Activated T-helper 1 cell treated with anti-CD3 and anti-CD28 coated beads, Interleukin-2, amount 50 U/mL, for 16 hours (primary cell): Measurements from ENCODE around the gene CCNL2.

ENCODE experiments used
- DNase-seq, 2 donors: peaks; one replicate each; pipeline ENCODE4 v3.0.0-alpha.2; 2020; ENCODE audit warnings: low read depth in 1 of 2, low spot score in 1 of 2

CCNL2 gene

GRCh38 chr1:1343811-1344421 lies 55.2 kb downstream of the CCNL2 start:
- DNase-seq: no peak

- no peak for DNase-seq
Observed at GRCh38 chr1:1342584-1343115, 56.5 kb downstream of the CCNL2 start.

DNA sequence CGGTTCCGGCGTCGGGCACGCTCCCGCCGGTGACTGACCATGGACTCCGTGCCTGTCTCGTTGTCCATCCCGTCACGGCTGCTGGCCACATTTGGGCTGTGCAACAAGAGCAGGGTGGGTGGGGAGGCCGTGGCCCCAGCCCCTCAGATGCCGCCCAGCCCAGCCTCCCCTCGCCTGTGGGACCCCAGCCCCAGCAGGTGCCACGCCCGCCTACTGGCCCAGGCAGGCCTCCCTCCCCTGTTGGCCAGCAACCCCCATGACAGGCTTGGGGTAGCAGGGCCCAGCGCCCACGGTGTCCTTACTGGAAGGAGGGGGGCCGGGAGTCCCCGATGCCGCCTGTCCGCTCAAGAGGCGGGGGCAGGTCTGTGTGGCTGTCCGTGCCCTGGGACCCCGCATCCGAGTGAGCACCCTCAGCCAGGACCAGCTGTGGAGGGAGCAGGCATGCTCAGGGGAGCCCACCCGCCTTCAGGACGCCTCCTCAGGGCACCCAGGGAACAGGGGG lies 57.0 kb downstream of the CCNL2 start:
- DNase-seq: no peak

DNA sequence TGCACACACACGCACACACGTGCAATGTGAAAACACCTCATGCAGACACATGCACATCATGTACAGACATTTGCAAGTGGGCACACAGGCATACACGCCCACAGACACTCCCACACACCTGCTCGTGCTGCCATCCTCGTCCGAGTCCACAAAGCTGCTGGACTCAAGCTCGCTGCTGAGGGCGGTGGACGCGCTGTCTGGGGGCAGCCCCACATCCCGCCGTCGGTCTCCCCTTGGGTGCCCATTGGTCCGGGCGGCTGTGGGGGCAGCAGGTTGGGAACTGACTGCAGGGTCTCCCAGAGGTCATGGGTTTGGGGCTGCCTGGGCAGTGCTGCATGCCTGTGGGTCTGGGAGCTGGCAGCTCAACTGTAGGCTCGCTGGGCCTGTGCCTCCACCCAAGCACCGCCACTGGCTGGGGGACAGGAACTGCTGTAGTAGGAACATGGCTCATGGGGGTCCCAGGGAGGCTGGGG lies 57.5 kb downstream of the CCNL2 start:
- DNase-seq: no peak

- no peak for DNase-seq
Observed at GRCh38 chr1:1340791-1341548, 58.2 kb downstream of the CCNL2 start.

- no peak for DNase-seq
Observed at GRCh38 chr1:1340185-1340584, 59.0 kb downstream of the CCNL2 start.

DNA sequence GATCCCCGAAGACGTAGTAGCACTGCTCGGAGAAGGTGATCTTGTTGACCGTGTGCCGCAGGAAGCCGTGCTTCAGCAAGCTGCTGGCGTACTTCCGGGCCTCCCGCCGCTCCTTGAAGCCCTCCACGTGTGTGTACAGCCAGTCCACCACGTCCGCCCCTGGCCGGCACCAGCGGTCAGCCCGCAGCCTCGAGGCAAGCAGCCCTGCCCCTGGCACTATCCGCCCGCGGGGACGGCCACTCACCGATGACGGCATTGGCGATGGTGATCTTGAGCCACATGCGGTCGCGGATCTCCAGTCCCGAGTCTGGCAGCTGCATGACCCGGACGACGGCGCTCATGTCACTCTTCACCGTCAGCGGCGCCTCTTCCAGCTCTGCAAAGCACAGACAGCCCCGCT lies 60.9 kb downstream of the CCNL2 start:
- DNase-seq: no peak

DNA sequence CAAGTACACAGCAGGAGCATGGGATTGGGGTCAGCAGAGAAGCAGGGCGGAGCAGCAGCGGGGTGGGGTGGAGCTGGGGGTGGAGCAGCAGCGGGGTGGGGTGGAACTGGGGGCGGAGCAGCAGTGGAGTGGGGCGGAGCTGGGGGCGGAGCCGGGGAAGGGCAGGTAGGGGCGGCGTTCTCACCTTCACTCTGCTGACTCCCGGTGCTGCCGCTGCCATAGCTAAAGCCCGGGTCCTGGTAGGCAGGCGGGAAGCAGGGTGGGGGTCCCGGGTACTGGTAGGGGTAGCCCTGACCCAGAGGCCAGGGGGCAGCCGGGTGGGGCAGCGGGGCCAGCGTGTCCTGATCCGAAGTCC lies 61.4 kb downstream of the CCNL2 start:
- DNase-seq: no peak

DNA sequence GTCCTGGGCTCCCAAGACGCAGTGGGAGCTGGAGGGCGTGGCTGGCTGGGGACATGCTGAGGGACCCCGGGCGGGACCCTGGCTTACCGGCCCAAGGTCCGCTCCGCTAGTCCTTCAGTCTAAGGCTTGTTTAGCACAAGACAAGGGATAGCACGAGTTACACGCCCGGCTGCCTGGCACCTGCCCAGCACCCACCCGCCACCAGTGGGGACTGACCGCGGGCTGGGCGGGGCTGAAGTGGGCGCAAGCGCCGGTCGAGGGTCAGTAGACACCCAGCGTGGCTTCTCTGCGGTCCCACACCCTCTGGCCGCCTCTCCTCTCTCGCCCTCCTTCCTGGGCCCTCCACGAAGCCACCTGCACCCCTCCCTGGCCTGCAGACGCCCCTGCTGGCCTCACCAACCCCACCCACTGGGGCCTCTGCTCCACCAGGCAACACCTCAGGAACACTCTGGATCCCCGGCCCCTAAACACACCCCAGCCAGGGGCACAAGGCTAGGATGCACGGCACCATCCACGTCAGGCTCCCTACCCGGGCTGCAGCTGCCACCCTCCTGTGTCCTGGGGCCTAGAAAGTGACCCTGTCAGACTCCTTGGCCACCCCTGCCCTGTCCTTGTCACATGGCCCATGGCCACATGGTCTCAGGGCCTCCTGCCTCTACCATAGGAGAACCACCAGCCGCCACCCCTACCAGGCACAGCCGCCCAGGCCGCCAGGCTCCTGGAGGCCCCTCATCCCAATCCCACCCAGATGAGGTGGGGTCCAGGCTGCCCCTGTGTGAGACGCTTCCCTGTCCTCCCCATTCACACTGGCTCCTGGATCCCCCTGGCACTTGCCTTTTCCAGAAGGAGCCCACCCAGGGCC lies 62.0 kb downstream of the CCNL2 start:
- no peak for DNase-seq

- no peak for DNase-seq
Observed at GRCh38 chr1:1336446-1336845, 62.7 kb downstream of the CCNL2 start.

GRCh38 chr1:1335792-1336248 lies 63.3 kb downstream of the CCNL2 start:
- no peak for DNase-seq
